Endothelial cell of umbilical vein (primary cell): ENCODE data around the gene AP3S1. TPM values are rescaled to one million over a fixed set of nuclear protein-coding genes. Genes with fewer than 3 reads are reported as not detected.
A peak's percentile ranks its signal among the peaks of the same experiment; 100 is the strongest.
"Not testable (repeated sequence)": the region's sequence is repeated elsewhere in the genome, so short reads cannot be mapped to it uniquely, and the experiment has no call there.

Source experiments
- BruUV-seq: library from RNA; stranded (reverse); fragments of 400-500 nt; replicated peaks from 2 replicates; lab custom pipeline; 2021; lab: Mats Ljungman, UMichigan
- CTCF ChIA-PET: fragments of 300-600, 350-600 bp; sonication (Branson Sonifier 250); formaldehyde crosslinking; loops from one replicate; lab custom pipeline; 2021; ENCODE audit warnings: antibody characterized with exemption, inconsistent platforms; lab: Charles Lee
- POLR2A ChIA-PET: fragments of 300-600, 350-600 bp; sonication (Branson Sonifier 250); formaldehyde crosslinking; loops from one replicate; lab custom pipeline; 2021; ENCODE audit warnings: antibody characterized with exemption, inconsistent platforms; lab: Charles Lee
- DNase-seq: peaks from one replicate; pipeline ENCODE4 v3.0.0-alpha.2; 2011; ENCODE audit warnings: low read depth, low spot score
- FAIRE-seq: peaks from 2 replicates; lab custom pipeline; 2011; peaks lifted over from hg19 to GRCh38; lab: Jason Lieb, UNC
- H2AFZ ChIP-seq: 2 replicates; pipeline ENCODE4 v1.6.0; 2012; ENCODE audit warnings: low read depth, low read length, control low read depth, inconsistent platforms
- H3K27ac ChIP-seq: 2 replicates; pipeline ENCODE4 v1.5.1; 2011; ENCODE audit warnings: low read depth, mild to moderate bottlenecking, control low read depth, low read length, moderate library complexity; ENCODE audit not compliant: insufficient read depth
- H3K27me3 ChIP-seq, 2 experiments: 2 replicates each; pipeline versions ENCODE4 v1.6.0 to v1.6.1; 2011; ENCODE audit warnings: low read length in 2 of 2, mixed read lengths in 1 of 2; ENCODE audit not compliant: control insufficient read depth in 2 of 2, insufficient read depth in 2 of 2
- H3K36me3 ChIP-seq, 2 experiments: 2 replicates in 1 of 2; 3 replicates in 1 of 2; pipeline ENCODE4 v1.5.1; 2011; ENCODE audit warnings: low read length in 2 of 2, mild to moderate bottlenecking in 1 of 2, moderate library complexity in 1 of 2; ENCODE audit not compliant: control insufficient read depth in 2 of 2, insufficient read depth in 2 of 2; ENCODE audit errors: extremely low read depth in 1 of 2
- H3K4me1 ChIP-seq: 3 replicates; pipeline ENCODE4 v1.5.1; 2011; ENCODE audit warnings: mild to moderate bottlenecking, low read length; ENCODE audit not compliant: control insufficient read depth, insufficient read depth; ENCODE audit errors: extremely low read depth
- H3K4me2 ChIP-seq: 2 replicates; pipeline ENCODE4 v1.6.1; 2011; ENCODE audit warnings: low read length, control low read depth, mixed read lengths; ENCODE audit not compliant: insufficient read depth
- H3K4me3 ChIP-seq, 3 experiments: fragments of 200-600 bp in 1 of 3; sonication (generic), shearing (Covaris generic) in 1 of 3; replicated peaks in 1 of 3; 2 replicates each; pipeline ENCODE4 v1.5.1; 2011 to 2016; ENCODE audit warnings: control low read depth in 3 of 3, low read length in 3 of 3, mild to moderate bottlenecking in 2 of 3, inconsistent platforms in 1 of 3, low read depth in 1 of 3, moderate library complexity in 1 of 3; ENCODE audit not compliant: insufficient read depth in 1 of 3
- H3K79me2 ChIP-seq: 2 replicates; pipeline ENCODE4 v1.6.0; 2012; ENCODE audit warnings: low read length, inconsistent platforms; ENCODE audit not compliant: control insufficient read depth, insufficient read depth
- H3K9ac ChIP-seq: replicated peaks from 2 replicates; pipeline ENCODE3; 2011; ENCODE audit warnings: low read length, control low read depth; ENCODE audit not compliant: insufficient read depth; ENCODE audit errors: extremely low read depth
- H3K9me1 ChIP-seq: replicated peaks from 3 replicates; pipeline ENCODE4 v1.6.0; 2011; ENCODE audit warnings: mild to moderate bottlenecking, low read length; ENCODE audit not compliant: control insufficient read depth, insufficient read depth; ENCODE audit errors: extremely low read depth
- H3K9me3 ChIP-seq: replicated peaks from 2 replicates; pipeline ENCODE4 v1.5.1; 2012; ENCODE audit warnings: low read length, inconsistent platforms; ENCODE audit not compliant: control insufficient read depth, insufficient read depth
- H4K20me1 ChIP-seq: replicated peaks from 2 replicates; pipeline ENCODE3; 2011; ENCODE audit warnings: mild to moderate bottlenecking, low read length; ENCODE audit not compliant: control insufficient read depth, insufficient read depth; ENCODE audit errors: extremely low read depth
- POLR2AphosphoS5 ChIP-seq: IDR thresholded peaks from 2 replicates; pipeline ENCODE4 v1.6.1; 2012; ENCODE audit warnings: low read depth, mild to moderate bottlenecking, control low read depth, low read length, moderate library complexity; ENCODE audit not compliant: insufficient read depth
- dilution Hi-C: fragments of 300-500 bp; cut with MboI; formaldehyde crosslinking; loops from one replicate; pipeline ENCODE4 v1.15.0; 2019; ENCODE audit warnings: low sequenced_read_pairs; ENCODE audit not compliant: extremely low pct_ligation_motif_present
- intact Hi-C: fragments of 100-400 bp; cut with micrococcal nuclease; formaldehyde crosslinking; loops from one replicate; pipeline ENCODE4 v1.10.0; 2022
- polyA plus RNA-seq, 4 experiments: library from polyadenylated mRNA; depleted of rRNA in 3 of 4; stranded (reverse) in 3 of 4; unstranded in 1 of 4; fragments of >200 nt; gene quantifications; 2 replicates each; pipeline versions ENCODE4 v1.2.1 to v1.2.3, GENCODE V29; 2011 to 2012; ENCODE audit warnings: missing spikeins in 1 of 4
- total RNA-seq: library from RNA; stranded (reverse); gene quantifications from 2 replicates; pipeline ENCODE4 v1.2.3, GENCODE V29; 2021
- TF ChIP-seq, protein P1 (sequence below), 2 donors: IDR thresholded peaks; 1 replicate in 1 of 2; 2 replicates in 1 of 2; pipeline ENCODE4 v1.5.1; 2011; ENCODE audit warnings: low read length in 2 of 2, mild to moderate bottlenecking in 2 of 2, moderate library complexity in 2 of 2, control low read depth in 1 of 2, inconsistent platforms in 1 of 2, low read depth in 1 of 2; ENCODE audit not compliant: insufficient read depth in 1 of 2; ENCODE audit errors: extremely low read depth in 1 of 2

Gene AP3S1
- total and polyA plus RNA-seq, 2 donors (not counting 3 experiments of a cell fraction or from before 2014, with no cell fraction given) = 26.5 to 85.7 TPM

DNA sequence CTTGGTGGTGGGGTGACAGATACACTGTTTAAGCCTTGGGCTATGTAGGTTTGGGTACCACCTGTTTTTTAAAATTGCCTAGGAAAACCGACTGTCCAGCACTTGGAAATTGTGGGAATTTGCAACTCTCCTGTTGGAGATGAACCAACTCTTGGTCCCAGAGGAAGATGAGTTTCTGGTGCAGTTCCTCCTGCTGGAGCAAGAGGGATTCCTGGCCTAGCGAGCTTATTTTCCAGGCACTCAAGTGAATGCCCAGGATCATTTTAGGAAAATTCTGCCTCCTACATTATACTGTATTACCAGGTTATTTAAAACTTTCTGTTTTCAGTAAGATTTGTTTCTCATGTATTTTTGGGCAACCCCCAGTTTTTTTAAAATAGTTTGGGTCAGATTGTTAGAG lies 33.7 kb downstream of the AP3S1 start:
- H3K79me2 ChIP-seq = peaks cover 7% of the 10 kb centered on the region
- H4K20me1 ChIP-seq = no peaks in the 10 kb centered on the region
- H3K27me3 ChIP-seq = no peaks in the 10 kb centered on the region
- no TSS peak for BruUV-seq
- no peak for DNase-seq
- ChIA-PET POLR2A (no interaction called here), CTCF (interaction anchor here (4.2 kb wide), 1 partner anchor 12 kb away, joined by 20 read pairs; no protein-coding TSS in a partner anchor)
- H3K9me3 ChIP-seq = no peaks in the 10 kb centered on the region
- no peak for TF ChIP-seq POLR2AphosphoS5
- TF ChIP-seq, protein P1, sequence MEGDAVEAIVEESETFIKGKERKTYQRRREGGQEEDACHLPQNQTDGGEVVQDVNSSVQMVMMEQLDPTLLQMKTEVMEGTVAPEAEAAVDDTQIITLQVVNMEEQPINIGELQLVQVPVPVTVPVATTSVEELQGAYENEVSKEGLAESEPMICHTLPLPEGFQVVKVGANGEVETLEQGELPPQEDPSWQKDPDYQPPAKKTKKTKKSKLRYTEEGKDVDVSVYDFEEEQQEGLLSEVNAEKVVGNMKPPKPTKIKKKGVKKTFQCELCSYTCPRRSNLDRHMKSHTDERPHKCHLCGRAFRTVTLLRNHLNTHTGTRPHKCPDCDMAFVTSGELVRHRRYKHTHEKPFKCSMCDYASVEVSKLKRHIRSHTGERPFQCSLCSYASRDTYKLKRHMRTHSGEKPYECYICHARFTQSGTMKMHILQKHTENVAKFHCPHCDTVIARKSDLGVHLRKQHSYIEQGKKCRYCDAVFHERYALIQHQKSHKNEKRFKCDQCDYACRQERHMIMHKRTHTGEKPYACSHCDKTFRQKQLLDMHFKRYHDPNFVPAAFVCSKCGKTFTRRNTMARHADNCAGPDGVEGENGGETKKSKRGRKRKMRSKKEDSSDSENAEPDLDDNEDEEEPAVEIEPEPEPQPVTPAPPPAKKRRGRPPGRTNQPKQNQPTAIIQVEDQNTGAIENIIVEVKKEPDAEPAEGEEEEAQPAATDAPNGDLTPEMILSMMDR (IDR thresholded peaks at IDR 0.05; ENCODE audit: extremely low read depth in 1 of 2, insufficient read depth in 1 of 2, low read depth in 1 of 2, low read length in 2 of 2) = peak in 1 of 2 donors; percentile 3
- peaks cover 10% of the 10 kb centered on the region for H3K4me1 ChIP-seq
- H3K4me2 ChIP-seq = no peak overlapping the region
- FAIRE-seq = no peak
- H2AFZ ChIP-seq = no peak overlapping the region
- no peaks in the 10 kb centered on the region for H3K9me1 ChIP-seq
- dilution Hi-C loops (no loop called here), intact Hi-C loops (no loop called here)
- H3K4me3 ChIP-seq = no peak overlapping the region
- H3K9ac ChIP-seq = no peak overlapping the region
- H3K27ac ChIP-seq = no peak overlapping the region
- H3K36me3 ChIP-seq = peaks cover 0 to 1% of the 10 kb centered on the region in 2 experiments

DNA sequence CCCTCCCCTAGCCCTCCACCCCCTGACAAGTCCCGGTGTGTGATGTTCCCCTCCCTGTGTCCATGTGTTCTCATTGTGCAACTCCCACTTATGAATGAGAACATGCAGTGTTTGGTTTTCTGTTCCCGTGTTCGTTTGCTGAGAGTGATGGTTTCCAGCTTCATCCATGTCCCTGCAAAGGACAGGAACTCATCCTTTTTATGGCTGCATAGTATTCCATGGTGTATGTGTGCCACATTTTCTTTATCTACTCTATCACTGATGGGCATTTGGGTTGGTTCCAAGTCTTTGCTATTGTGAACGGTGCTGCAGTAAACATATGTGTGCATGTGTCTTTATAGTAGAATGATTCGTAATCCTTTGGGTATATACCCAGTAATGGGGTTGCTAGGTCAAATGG lies 35.6 kb downstream of the AP3S1 start:
- POLR2A ChIA-PET, H3K79me2 ChIP-seq, H3K9me3 ChIP-seq: not testable (repeated sequence)

DNA sequence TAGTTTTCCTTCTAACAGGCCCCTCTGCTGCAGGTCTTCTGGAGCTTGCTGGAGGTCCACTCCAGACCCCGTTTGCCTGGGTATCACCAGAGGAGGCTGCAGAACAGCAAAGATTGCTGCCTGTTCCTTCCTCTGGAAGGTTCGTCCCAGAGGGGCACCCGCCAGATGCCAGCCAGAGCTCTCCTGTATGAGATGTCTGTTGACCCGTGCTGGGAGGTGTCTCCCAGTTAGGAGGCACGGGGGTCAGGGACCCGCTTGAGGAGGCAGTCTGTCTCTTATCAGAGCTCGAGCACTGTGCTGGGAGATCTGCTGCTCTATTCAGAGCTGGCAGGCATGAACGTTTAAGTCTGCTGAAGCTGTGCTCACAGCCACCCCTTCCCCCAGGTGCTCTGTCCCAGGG lies 40.7 kb downstream of the AP3S1 start:
- DNase-seq, H3K4me1 ChIP-seq, CTCF ChIA-PET, H3K27me3 ChIP-seq, FAIRE-seq, H3K4me2 ChIP-seq, H3K9me3 ChIP-seq, H3K9me1 ChIP-seq, dilution Hi-C loops, H3K9ac ChIP-seq, H3K79me2 ChIP-seq, H2AFZ ChIP-seq, H3K4me3 ChIP-seq, H4K20me1 ChIP-seq, POLR2A ChIA-PET, H3K36me3 ChIP-seq, BruUV-seq, intact Hi-C loops, H3K27ac ChIP-seq: not testable (repeated sequence)

More for the DNA sequence above, 35.6 kb downstream of the AP3S1 start:
- FAIRE-seq, H3K36me3 ChIP-seq, DNase-seq, CTCF ChIA-PET, H3K4me3 ChIP-seq, H2AFZ ChIP-seq, H3K4me1 ChIP-seq, H3K27me3 ChIP-seq, dilution Hi-C loops, H3K9ac ChIP-seq, H3K27ac ChIP-seq, H4K20me1 ChIP-seq, BruUV-seq, H3K4me2 ChIP-seq, intact Hi-C loops, H3K9me1 ChIP-seq: not testable (repeated sequence)
